Erythroblast (primary cell): ENCODE data around the gene COP1.

Source experiments
- GATA1 ChIP-seq: IDR thresholded peaks from 2 replicates; pipeline ENCODE4 v1.6.1; 2011; ENCODE audit warnings: low read depth, mild to moderate bottlenecking, control low read depth, low read length, moderate library complexity
- POLR2A ChIP-seq: IDR thresholded peaks from 2 replicates; pipeline ENCODE4 v1.6.1; 2011; ENCODE audit warnings: mild to moderate bottlenecking, low read length

DNA sequence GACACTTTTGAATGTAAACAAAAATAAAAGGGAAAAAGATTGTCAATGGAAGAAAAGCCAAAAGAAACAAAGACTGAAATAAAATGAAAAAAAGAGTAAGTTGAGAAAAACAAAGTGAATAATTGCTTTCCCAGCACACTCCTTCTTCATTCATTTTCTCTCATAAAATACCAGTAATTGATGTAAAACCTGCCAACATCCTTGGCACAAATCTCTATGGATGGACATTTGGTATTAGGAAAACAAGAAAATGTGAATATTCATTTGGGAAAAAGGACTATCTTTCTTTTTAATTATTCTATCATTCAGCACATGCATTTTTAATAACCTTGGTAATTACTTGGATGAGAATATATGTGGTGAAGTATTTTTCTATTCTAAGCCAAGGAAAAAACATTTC lies 259.3 kb downstream of the COP1 start:
- no peak for TF ChIP-seq POLR2A
- TF ChIP-seq GATA1 = no peak
